Sigmoid colon (tissue), 7 donors: Measurements from ENCODE around the gene ANKRD27. TPM values are rescaled to one million over a fixed set of nuclear protein-coding genes. Genes with fewer than 3 reads are reported as not detected.
"Not testable (repeated sequence)": the region's sequence is repeated elsewhere in the genome, so short reads cannot be mapped to it uniquely, and the experiment has no call there.

ENCODE experiments used
- DNase-seq: peaks from one replicate; pipeline ENCODE4 v3.0.0-alpha.2; 2019
- H3K27ac ChIP-seq, 4 donors: fragments of 200-600 bp; sonication (generic); one replicate each; pipeline ENCODE4 v1.5.1; 2016 to 2019; ENCODE audit warnings: mild to moderate bottlenecking in 1 of 4
- H3K27me3 ChIP-seq, 3 donors: fragments of 200-600 bp; sonication (generic); one replicate each; pipeline ENCODE4 v1.5.1; 2019; ENCODE audit warnings: mild to moderate bottlenecking in 1 of 3
- H3K36me3 ChIP-seq, 4 donors: fragments of 200-600 bp; sonication (generic); one replicate each; pipeline ENCODE4 v1.5.1; 2016 to 2019
- H3K4me1 ChIP-seq, 4 donors: fragments of 200-600 bp; sonication (generic); one replicate each; pipeline ENCODE4 v1.5.1; 2017 to 2019
- H3K4me3 ChIP-seq, 4 donors: fragments of 200-600 bp; sonication (generic); one replicate each; pipeline ENCODE4 v1.5.1; 2017 to 2019; ENCODE audit warnings: mild to moderate bottlenecking in 2 of 4, moderate library complexity in 1 of 4
- H3K9me3 ChIP-seq, 4 donors: fragments of 200-600 bp in 3 of 4; sonication (generic) in 3 of 4; one replicate each; pipeline versions ENCODE4 v1.5.1 to v1.6.1; 2013 to 2019
- EP300 ChIP-seq, 4 donors: sonication (generic); formaldehyde crosslinking; IDR thresholded peaks; one replicate each; pipeline ENCODE4 v1.6.1; 2017; ENCODE audit warnings: antibody characterized with exemption in 4 of 4
- POLR2A ChIP-seq, 2 donors: fragments of 450-650 bp; IDR thresholded peaks; one replicate each; pipeline ENCODE4 v1.6.1; 2016; ENCODE audit warnings: antibody characterized with exemption in 2 of 2, mild to moderate bottlenecking in 2 of 2, moderate library complexity in 2 of 2
- POLR2AphosphoS5 ChIP-seq, 4 donors: sonication (generic); formaldehyde crosslinking; IDR thresholded peaks; one replicate each; pipeline ENCODE4 v1.6.1; 2017; ENCODE audit warnings: antibody characterized with exemption in 4 of 4
- WGBS, 2 donors: extraction: QIAGEN DNeasy Blood & Tissue Kit; methylation state at CpG; one replicate each; pipeline ENCODE4 v1.1.7; 2013; 5-methylcytosine and 5-hydroxymethylcytosine counted together
- intact Hi-C: fragments of 100-400 bp; cut with DNase I; formaldehyde crosslinking; loops from one replicate; pipeline ENCODE4 v1.15.1; 2023
- polyA plus RNA-seq, 3 donors: library from polyadenylated mRNA; stranded (reverse); fragments of 200-250 nt; gene quantifications; one replicate each; pipeline ENCODE4 v1.2.3, GENCODE V29; 2013
- total RNA-seq, 4 donors: library from RNA; depleted of rRNA; stranded (reverse); fragments of >200 nt; gene quantifications; one replicate each; pipeline ENCODE4 v1.1.0, GENCODE V29; 2016
- TF ChIP-seq, protein P1 (sequence below), 4 experiments: fragments of 450-650 bp in 3 of 4; fragments of 200-600 bp in 1 of 4; IDR thresholded peaks; one replicate each; pipeline ENCODE4 v1.5.1; 2016 to 2019; ENCODE audit warnings: antibody characterized with exemption in 4 of 4, mild to moderate bottlenecking in 3 of 4, moderate library complexity in 2 of 4
- donor health status: healthy with polysubstance abuse.
- donor health status: Bipolar disorder and iron deficiency.
- donor health status: healthy.

Gene ANKRD27
- total and polyA plus RNA-seq, 7 donors, result 13.8 to 48.5 (median 34.1) TPM

DNA sequence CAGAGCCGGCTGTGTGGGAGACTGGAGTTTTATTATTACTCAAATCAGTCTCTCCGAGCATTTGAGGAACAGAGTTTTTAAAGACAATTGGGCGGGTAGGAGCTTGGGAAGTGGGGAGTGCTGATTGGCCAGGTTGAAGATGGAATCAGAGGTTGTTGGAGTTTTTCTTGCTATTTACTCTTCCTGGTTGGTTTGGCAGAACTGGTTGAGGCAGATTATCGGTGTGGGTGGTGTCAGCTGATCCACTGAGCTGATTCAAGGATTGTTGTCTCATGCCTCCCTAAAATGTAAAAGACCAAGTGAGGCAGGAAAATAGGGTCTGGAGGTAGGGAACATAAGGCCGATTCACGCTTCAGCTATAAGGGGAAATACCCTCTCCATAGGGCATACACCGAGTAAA is 43.3 kb upstream of the ANKRD27 start:
- Histone ChIP-seq H3K36me3 (peaks cover 0 to 20% (median 2%) of the 10 kb centered on the region in 4 donors), H3K4me1 (no peaks in the 10 kb centered on the region), H3K9me3 (no peaks in the 10 kb centered on the region), H3K27me3 (no peaks in the 10 kb centered on the region), H3K27ac (no peak overlapping the region), H3K4me3 (no peak overlapping the region)
- no peak for TF ChIP-seq POLR2AphosphoS5 (IDR thresholded peaks at IDR 0.05)
- TF ChIP-seq, protein P1, sequence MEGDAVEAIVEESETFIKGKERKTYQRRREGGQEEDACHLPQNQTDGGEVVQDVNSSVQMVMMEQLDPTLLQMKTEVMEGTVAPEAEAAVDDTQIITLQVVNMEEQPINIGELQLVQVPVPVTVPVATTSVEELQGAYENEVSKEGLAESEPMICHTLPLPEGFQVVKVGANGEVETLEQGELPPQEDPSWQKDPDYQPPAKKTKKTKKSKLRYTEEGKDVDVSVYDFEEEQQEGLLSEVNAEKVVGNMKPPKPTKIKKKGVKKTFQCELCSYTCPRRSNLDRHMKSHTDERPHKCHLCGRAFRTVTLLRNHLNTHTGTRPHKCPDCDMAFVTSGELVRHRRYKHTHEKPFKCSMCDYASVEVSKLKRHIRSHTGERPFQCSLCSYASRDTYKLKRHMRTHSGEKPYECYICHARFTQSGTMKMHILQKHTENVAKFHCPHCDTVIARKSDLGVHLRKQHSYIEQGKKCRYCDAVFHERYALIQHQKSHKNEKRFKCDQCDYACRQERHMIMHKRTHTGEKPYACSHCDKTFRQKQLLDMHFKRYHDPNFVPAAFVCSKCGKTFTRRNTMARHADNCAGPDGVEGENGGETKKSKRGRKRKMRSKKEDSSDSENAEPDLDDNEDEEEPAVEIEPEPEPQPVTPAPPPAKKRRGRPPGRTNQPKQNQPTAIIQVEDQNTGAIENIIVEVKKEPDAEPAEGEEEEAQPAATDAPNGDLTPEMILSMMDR (IDR thresholded peaks at IDR 0.05), result no peak
- no peak for TF ChIP-seq POLR2A (IDR thresholded peaks at IDR 0.05)
- TF ChIP-seq EP300 (IDR thresholded peaks at IDR 0.05), result no peak
- DNase-seq, result no peak
- WGBS, 2 donors, result 81 to 92% methylated on average over 7 of the region's 7 CpGs
- intact Hi-C loops, result no loop called here

DNA sequence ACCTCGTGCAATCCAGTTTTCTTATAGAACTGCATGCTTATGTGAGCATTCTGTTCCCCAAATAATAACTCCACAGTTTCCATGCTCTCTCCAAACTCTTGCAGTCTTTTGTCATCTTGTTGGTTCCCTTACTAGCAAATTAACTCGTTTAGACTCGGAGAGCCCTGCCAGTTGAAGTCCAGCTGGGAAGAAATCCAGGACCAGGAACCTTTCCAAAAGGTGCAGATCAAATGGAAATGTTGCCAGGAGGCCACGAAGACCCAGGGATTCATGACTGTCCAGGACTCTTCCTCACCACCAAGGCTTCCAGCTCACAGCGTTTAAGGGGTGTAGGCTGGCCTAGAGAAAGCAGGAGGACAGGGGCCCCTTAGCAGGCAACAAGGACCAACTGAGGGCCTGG is 42.5 kb upstream of the ANKRD27 start:
- intact Hi-C loops, result no loop called here
- Histone ChIP-seq H3K4me1 (no peaks in the 10 kb centered on the region), H3K4me3 (no peak overlapping the region), H3K27ac (no peak overlapping the region), H3K9me3 (no peaks in the 10 kb centered on the region), H3K27me3 (no peaks in the 10 kb centered on the region), H3K36me3 (peaks cover 0 to 28% (median 4%) of the 10 kb centered on the region in 4 donors)
- WGBS, 2 donors, result 83 to 92% methylated on average over 5 of the region's 5 CpGs
- no peak for TF ChIP-seq POLR2AphosphoS5 (IDR thresholded peaks at IDR 0.05)
- no peak for TF ChIP-seq POLR2A (IDR thresholded peaks at IDR 0.05)
- no peak for DNase-seq

DNA sequence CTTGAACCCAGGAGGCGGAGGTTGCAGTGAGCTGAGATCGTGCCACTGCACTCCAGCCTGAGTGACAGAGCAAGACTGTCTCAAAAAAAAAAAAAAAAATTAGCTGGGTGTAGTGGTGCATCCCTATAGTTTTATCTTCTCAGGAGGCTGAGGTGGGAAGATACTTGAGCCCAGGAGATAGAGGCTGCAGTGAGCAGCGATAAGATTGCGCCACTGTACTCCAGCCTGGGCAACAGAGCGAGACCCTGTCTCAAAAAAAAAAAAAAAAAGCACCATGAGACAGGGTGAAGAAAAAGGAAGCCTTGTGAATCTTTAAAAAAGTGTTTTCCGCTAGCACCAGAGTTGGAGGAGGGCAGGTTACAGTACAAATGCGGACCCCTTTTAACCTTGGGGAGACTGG is 41.2 kb upstream of the ANKRD27 start:
- intact Hi-C loops, H3K4me1 ChIP-seq, H3K27me3 ChIP-seq, H3K4me3 ChIP-seq, DNase-seq, H3K9me3 ChIP-seq, H3K27ac ChIP-seq: not testable (repeated sequence)
- peaks cover 0 to 40% (median 4%) of the 10 kb centered on the region in 4 donors for H3K36me3 ChIP-seq
- 97% methylated on average over 7 of the region's 7 CpGs for WGBS, 2 donors

DNA sequence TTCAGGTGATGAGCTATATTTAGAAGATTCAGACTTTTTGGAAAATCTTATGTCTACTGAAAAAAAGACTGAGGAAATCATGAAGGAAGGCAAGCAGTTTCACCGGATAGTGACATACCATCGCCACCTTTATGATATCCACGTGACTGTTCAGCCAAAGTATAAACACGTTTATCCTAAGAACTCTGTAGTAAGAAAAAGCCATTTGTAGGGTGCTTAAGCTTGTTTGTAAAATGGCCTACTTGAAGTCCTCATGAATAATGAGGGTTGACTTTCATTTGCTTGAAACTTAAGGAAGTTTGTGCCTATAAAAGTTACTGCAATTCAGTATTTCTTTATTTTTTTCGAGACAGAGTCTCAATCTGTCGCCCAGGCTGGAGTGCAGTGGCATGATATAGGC is 36.8 kb upstream of the ANKRD27 start:
- intact Hi-C loops, result no loop called here
- DNase-seq, result no peak
- no peaks in the 10 kb centered on the region for H3K27me3 ChIP-seq
- H3K27ac ChIP-seq, result no peak overlapping the region
- peaks cover 3 to 60% (median 4%) of the 10 kb centered on the region in 4 donors for H3K36me3 ChIP-seq
- no peaks in the 10 kb centered on the region for H3K4me1 ChIP-seq
- H3K4me3 ChIP-seq, result no peak overlapping the region
- TF ChIP-seq EP300 (IDR thresholded peaks at IDR 0.05), result no peak
- TF ChIP-seq POLR2AphosphoS5 (IDR thresholded peaks at IDR 0.05), result no peak
- TF ChIP-seq, protein P1 (IDR thresholded peaks at IDR 0.05), result no peak
- TF ChIP-seq POLR2A (IDR thresholded peaks at IDR 0.05), result no peak
- no peaks in the 10 kb centered on the region for H3K9me3 ChIP-seq
- 92 to 95% methylated on average over 6 of the region's 6 CpGs for WGBS, 2 donors

DNA sequence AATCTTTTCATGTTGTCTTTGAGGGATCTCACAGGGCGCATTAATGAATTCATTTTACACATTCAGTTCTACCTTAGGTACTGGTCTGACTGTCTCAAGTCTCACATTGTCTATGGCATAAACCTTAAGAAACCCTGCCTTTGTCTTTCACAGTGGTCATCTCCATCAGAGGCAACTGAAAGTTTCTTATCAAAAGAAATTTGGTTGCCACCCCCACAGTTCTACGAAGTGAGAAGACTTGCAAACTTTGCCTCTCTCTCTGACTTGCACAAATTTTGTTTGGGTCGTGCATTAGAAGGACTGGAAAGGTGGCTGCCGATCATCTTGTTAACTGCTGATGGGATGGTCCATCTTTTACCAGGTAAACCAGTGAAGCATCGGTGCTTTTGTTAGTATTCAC is 34.1 kb upstream of the ANKRD27 start:
- no peak overlapping the region for H3K4me3 ChIP-seq
- no peaks in the 10 kb centered on the region for H3K27me3 ChIP-seq
- H3K27ac ChIP-seq, result no peak overlapping the region
- peaks cover 0 to 4% (median 4%) of the 10 kb centered on the region in 4 donors for H3K9me3 ChIP-seq
- intact Hi-C loops, result no loop called here
- H3K4me1 ChIP-seq, result no peaks in the 10 kb centered on the region
- DNase-seq, result no peak
- 92 to 93% methylated on average over 5 of the region's 5 CpGs for WGBS, 2 donors
- peaks cover 0 to 64% (median 6%) of the 10 kb centered on the region in 4 donors for H3K36me3 ChIP-seq
- TF ChIP-seq, protein P1 (IDR thresholded peaks at IDR 0.05), result no peak
- no peak for TF ChIP-seq POLR2AphosphoS5 (IDR thresholded peaks at IDR 0.05)
- TF ChIP-seq POLR2A (IDR thresholded peaks at IDR 0.05), result no peak
- TF ChIP-seq EP300 (IDR thresholded peaks at IDR 0.05), result no peak

DNA sequence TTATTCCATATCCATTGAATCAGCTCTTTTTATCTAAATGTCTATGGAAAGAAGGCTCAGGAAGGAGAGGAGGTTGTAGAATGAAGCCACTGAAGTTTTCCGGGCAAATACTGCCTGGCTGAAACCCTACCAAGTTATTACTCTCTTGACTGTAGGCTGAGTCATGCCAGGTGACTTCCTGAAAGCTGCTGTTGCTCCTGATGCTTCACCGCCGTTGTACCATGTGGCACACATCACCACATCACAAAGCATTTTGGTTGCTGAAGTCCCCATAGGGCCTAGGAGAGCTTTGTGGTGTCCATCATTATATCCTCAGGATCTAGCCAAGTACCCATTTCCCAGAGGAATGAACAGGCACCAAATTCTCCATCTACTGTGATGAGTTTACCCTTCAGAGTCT is 33.5 kb upstream of the ANKRD27 start:
- Histone ChIP-seq H3K9me3 (peaks cover 3 to 10% (median 8%) of the 10 kb centered on the region in 4 donors), H3K27ac (no peak overlapping the region), H3K4me3 (no peak overlapping the region), H3K4me1 (no peaks in the 10 kb centered on the region), H3K36me3 (peaks cover 0 to 61% (median 6%) of the 10 kb centered on the region in 4 donors), H3K27me3 (no peaks in the 10 kb centered on the region)
- intact Hi-C loops, result no loop called here
- 55 to 80% methylated on average over 3 of the region's 3 CpGs for WGBS, 2 donors
- no peak for DNase-seq
- no peak for TF ChIP-seq EP300 (IDR thresholded peaks at IDR 0.05)
- no peak for TF ChIP-seq POLR2A (IDR thresholded peaks at IDR 0.05)
- TF ChIP-seq POLR2AphosphoS5 (IDR thresholded peaks at IDR 0.05), result no peak
- TF ChIP-seq, protein P1 (IDR thresholded peaks at IDR 0.05), result no peak

DNA sequence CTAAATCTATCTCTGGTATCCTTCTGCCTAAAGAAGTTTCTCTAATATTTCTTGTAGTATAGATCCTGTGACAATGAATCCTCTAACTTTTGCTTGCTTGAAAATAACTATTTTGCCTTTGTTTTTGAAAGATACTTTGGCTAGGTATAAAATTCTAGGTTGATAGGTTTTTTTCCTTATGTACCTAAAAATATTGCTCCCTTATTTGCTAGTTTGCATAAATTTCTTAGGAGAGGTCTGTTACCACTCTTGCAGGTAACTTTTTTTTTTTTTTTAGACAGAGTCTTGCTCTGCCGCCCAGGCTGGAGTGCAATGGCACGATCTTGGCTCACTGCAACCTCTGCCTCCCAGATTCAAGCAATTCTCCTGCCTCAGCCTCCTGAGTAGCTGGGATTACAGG is 29.0 kb upstream of the ANKRD27 start:
- H3K27me3 ChIP-seq, H3K4me3 ChIP-seq, H3K27ac ChIP-seq, DNase-seq, intact Hi-C loops: not testable (repeated sequence)
- peaks cover 0 to 13% (median 0%) of the 10 kb centered on the region in 4 donors for H3K4me1 ChIP-seq
- peaks cover 3 to 11% (median 8%) of the 10 kb centered on the region in 4 donors for H3K9me3 ChIP-seq
- 96 to 100% methylated on average over 2 of the region's 2 CpGs for WGBS, 2 donors
- peaks cover 0 to 35% (median 3%) of the 10 kb centered on the region in 4 donors for H3K36me3 ChIP-seq
